AG09319 (cell line): ENCODE data around the gene SLC6A19.

ENCODE experiments used
- DNase-seq: peaks from one replicate; pipeline ENCODE4 v3.0.0-alpha.2; 2010; ENCODE audit warnings: low read depth; ENCODE audit errors: extremely low read depth
- CTCF ChIP-seq: IDR thresholded peaks from 2 replicates; pipeline ENCODE4 v1.5.1; 2011; ENCODE audit warnings: low read depth, mild to moderate bottlenecking, inconsistent platforms, low read length, moderate library complexity

Gene SLC6A19

GRCh38 chr5:1270933-1271914, 69.8 kb downstream of the SLC6A19 start:
- DNase-seq, result no peak
- TF ChIP-seq CTCF, result no peak

DNA sequence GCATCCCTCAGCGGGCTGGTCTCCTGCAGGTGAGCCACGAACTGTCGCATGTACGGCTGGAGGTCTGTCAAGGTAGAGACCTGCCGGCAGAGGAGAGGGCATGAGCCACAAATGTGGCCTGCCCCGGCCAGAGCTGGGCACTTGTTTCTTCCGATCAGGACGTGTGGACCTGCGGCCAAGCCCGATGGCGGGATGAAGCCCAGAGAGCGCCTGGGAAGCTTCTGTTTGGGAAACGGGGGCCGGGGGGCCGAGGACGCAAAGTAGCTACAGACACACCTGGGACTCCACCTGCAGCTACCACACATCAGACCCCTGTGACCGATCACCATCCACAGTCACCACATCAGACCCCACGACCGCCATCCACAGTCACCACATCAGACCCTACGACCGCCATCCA, 70.8 kb downstream of the SLC6A19 start:
- no peak for DNase-seq

GRCh38 chr5:1273745-1274144, 72.3 kb downstream of the SLC6A19 start:
- no peak for DNase-seq
- TF ChIP-seq CTCF, result no peak

More for the DNA sequence above, 70.8 kb downstream of the SLC6A19 start:
- no peak for TF ChIP-seq CTCF

GRCh38 chr5:1274471-1274870, 73.1 kb downstream of the SLC6A19 start:
- no peak for TF ChIP-seq CTCF
- DNase-seq, result no peak
